Measurements from ENCODE around the gene OXGR1.
"Not testable (repeated sequence)": the region's sequence is repeated elsewhere in the genome, so short reads cannot be mapped to it uniquely, and the experiment has no call there.

Gene OXGR1

DNA sequence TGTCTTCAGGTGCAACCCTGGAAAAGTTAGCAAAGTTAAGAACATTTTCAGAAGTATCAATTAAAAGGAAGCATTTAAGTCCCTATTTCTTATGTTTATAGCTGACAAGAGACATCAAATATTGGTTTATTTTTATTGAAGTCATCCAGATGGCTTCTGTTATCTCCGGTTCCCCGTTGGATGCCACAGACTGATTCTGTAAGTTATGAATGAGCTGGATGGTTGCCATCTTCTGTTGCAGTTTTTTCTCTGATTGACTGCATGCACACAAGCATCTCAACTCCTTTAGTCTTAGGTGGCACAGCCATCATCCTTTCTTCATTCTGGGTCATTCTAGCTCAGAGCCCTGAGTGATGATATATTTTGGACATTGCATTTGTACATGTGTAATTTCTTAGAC, 10.6 kb upstream of the OXGR1 start:
- no peak for DNase-seq

- DNase-seq: no peak
Measured at GRCh38 chr13:97004096-97004876, 10.0 kb upstream of the OXGR1 start.

DNA sequence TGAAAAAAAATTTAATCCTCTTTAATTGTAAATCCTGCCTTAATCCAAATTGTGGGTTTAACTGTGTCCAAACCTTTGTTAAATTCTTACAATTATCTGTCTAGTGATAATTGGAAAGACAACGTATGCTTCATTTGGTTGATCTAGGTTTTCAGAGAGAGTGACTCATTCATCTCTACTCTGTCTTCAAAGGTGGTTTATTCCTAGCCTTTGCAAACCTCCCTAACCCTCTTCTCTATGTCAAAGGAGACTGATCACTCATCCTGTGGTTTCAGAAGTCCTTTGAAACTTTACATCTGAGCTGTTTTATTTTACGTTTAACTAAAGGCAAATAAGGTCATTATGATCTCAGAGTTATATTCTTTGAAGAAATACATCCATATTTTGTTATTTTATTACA, 8.8 kb upstream of the OXGR1 start:
- DNase-seq: no peak

- DNase-seq: no peak
Measured at GRCh38 chr13:97002581-97002980, 8.3 kb upstream of the OXGR1 start.

DNA sequence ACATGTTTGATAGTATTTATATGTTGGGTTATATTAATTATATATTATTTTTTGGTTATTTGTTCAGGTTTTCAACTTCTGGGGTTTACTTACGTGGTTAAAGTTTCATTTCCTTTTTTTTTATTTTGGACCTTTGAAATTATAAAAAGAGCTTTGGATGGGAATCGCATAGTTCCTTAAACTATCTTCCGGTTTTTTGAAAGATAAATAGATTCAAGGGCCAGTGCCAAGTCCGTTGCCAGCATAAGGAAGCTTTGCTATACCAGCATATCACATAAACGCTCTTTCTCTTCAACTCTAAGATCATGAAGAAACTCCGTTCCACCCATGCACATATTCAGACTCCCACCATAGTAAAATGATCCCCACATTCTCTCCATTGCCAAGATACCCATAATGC, 7.4 kb upstream of the OXGR1 start:
- DNase-seq: no peak

- DNase-seq: no peak
Measured at GRCh38 chr13:97000295-97000925, 6.1 kb upstream of the OXGR1 start.

DNA sequence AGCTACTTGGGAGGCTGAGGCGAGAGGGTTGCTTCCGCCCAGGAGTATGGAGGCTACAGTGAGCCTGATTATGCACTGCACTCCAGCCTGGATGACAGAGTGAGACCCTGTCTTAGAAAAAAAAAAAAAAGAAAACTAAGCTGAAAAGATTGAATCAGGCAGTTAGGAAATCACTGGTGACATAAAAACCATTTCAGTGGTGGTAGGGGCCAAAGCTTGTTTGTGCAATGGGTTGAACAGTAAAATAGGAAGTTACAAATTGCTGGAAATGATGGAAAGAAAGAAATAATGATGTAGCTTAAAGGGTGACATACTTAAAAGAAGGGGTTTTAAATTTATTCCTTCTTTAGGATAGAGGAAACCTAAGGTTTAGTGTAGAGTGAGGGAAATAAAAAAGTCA, 4.8 kb upstream of the OXGR1 start:
- no peak for DNase-seq

DNA sequence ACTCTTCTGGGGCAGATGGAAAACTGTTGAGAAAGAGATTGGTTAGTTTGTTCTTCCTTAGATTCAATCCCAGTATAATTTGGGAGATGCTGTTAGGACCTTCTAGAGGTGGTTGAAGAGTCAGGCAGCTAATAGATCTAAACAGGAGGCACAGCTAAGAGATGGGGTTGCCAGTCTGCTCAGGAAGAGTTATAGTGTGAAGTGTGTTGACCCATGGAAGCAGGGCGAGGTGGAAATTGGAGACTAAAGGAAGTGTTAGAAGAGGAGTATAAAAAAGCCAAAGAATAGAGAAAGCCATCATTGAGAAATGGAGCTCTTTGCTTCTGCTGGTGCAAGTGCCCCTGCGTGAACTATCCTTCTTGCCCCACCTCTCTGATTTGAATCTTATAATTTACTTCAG, 3.8 kb upstream of the OXGR1 start:
- no peak for DNase-seq

- DNase-seq: no peak
Measured at GRCh38 chr13:96996886-96997285, 2.6 kb upstream of the OXGR1 start.

- DNase-seq: no peak
Measured at GRCh38 chr13:96996107-96996506, 1.8 kb upstream of the OXGR1 start.

DNA sequence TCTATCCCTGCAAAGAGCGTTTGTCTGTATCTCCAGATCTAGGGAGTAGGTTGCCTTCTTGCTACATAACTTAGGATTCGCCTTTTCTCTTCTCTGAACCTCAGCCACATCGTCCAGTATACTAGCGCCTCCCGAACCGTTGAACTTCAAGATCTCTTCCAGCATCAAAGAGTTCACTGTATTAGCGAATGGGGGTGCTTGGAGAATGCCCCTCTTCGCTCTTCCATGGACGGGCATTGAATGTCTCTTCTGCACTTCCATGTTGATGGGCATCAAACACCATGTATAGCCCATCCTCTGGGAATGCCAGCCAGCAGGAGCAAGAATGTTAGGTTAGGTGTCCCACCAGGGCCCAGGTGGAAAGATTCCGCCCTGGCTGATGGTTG, 575 bp upstream of the OXGR1 start:
- no peak for DNase-seq

- no peak for DNase-seq
Measured at GRCh38 chr13:96993634-96994016, 651 bp downstream of the OXGR1 start.

- DNase-seq: no peak
Measured at GRCh38 chr13:96992633-96993032, 1.6 kb downstream of the OXGR1 start.

GRCh38 chr13:96991072-96991471, 3.2 kb downstream of the OXGR1 start:
- DNase-seq: no peak

GRCh38 chr13:96988441-96988840, 5.8 kb downstream of the OXGR1 start:
- no peak for DNase-seq

- DNase-seq: no peak
Measured at GRCh38 chr13:96984051-96984508, 10.2 kb downstream of the OXGR1 start.

DNA sequence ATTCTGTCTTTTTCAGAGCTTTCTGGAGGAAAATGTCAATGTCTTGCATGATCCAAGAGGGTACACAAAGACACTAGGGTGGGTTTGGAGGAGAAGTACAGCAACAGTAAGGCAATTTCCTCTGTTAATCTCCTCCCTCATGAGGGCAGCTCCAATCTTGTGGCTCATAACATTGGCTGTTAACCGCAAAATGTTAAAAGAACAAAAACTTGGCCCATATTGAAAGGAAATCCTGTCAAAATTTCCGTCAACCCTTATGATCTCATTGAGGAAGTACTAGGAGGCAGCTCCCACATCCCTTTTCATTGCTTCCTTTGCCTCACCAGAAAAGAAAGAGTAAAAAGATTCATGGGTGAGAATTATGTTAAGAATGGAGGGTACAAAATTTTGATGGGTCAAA, 11.6 kb downstream of the OXGR1 start:
- DNase-seq: no peak

DNA sequence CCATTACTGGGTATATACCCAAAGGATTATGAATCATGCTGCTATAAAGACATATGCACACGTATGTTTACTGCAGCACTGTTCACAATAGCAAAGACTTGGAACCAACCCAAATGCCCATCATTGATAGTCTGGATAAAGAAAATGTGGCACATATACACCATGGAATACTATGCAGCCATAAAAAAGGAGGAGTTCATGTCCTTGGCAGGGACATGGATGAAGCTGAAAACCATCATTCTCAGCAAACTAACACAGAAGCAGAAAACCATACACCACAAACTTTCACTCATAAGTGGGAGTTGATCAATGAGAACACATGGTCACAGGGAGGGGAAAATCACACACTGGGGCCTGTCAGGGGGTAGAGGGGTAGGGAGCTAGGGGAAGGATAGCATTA, 14.4 kb downstream of the OXGR1 start:
- DNase-seq: not testable (repeated sequence)

DNA sequence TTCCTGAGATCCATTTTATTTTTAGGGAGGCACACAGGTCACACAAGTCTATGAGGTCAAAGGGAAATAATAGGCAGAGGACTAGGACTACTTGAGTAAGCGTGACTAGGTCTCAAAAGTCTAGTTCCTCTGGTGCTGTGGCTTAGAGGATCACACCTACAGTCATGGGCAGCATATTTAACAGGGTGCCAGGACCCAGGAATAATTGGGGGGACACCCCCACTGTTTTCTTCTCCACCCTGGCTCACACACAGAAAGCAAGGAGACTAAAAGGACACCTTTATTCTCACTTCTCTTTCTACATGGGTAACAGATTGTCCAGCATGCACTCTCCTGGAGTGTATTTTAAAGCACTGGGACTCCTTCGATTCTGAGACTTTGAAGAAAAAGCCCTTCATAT, 26.2 kb downstream of the OXGR1 start:
- no peak for DNase-seq

DNA sequence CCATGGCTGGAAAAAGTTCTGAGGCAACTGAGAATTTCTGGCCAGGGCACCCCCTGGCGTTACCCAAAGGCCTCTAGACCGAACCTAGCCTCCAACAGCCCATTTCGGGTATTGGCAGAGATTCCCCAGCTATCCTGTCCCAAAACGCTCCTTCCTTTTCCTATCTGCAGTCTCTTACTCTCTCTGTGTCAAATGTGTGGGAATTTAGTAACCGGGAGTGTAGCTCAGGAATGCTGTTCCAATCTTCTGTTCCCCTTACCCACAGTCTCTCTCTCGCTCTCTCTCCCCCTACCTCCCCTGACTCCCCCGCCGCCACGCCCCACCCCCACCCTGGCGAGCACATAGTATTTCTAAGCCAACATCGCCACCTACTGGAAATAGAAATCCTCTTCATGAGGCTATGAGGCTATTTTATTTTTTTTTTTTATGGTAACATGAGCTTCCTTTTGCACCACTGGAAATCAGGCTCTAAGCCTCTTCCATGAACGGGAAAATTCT, 27.0 kb downstream of the OXGR1 start:
- DNase-seq: no peak

GRCh38 chr13:96966415-96967102, 27.7 kb downstream of the OXGR1 start:
- no peak for DNase-seq

DNA sequence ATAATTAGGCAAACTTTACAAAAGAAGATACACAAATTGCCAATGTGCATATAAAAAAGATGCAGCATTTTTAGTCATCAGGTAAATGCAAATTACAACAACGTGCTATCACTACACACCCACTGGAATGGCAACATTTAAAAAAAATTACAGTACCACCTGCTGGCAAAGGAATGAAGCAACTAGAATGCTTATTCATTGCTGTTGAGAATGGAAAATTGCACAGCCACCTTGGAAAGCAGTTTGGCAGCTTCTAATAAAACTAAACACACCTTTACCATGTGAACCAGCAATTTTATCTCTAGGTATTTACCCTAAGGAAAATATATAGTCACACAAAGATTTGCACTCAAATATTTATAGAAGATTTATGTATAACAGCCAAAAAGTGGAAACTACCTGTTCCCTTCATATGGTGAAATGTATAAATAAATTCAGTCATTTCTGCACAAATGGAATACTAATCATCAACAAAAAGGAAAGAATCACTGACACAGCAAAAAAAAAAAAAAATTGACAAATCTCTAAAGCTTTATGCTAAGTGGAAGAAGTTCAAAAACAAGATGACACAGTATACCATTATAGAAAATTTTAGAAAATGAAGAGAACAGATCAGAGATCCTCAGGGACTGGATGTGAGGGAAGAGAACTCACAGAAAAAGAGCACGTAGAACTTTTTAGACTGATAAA, 30.3 kb downstream of the OXGR1 start:
- no peak for DNase-seq

GRCh38 chr13:96960379-96960778, 33.9 kb downstream of the OXGR1 start:
- DNase-seq: no peak

Measured in activated naive CD4-positive, alpha-beta T cell (primary cell).